ENCODE results near the gene PTH2. TPM values are rescaled to one million over a fixed set of nuclear protein-coding genes. Genes with fewer than 3 reads are reported as not detected.
A peak's percentile ranks its signal among the peaks of the same experiment; 100 is the strongest.

PTH2 gene
- total RNA-seq, 1 experiment from 2014 or later: 1.0 TPM

DNA sequence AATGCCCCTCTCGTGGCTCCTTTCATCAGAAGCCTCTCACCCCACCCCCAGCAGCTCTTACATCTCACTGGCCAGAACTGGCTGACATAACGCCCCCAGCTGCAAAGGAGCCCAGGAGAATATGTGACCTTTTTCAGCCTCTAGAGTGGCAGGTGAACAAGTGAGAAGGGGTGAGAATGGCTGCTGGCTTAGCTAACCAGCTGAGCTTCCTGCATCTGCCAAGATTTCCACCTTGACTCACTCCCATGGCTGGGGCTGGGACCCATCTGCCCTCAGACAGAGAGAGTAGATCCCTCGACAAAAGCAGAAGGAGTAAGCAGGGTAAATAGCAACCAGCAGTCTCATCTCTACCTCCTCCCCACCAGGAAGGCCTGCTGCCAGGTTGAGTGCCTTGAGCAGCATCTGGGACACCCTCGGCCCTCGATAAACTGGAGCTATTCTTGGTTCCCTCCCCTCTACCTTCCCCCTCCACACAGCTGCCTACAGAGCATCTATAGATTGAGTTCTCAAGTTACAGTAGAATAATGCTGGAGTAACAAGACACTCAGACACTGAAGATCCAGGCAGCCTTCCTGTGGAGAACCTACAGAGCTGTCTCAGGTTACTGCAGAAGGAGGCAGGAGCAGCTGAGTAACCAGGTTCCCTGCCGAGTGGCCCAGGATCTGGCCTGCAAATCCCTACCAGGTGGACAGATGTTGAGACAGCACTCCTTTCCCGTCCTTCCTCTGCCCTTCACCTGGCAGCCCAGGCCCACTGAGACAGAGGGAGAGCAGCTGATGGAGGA lies 19.6 kb downstream of the PTH2 start (continued):
- TF ChIP-seq ZBTB21 (CRISPR knock-in tag; IDR thresholded peaks at IDR 0.05; ENCODE audit: borderline replicate concordance): no peak
- TF ChIP-seq ZNF396 (CRISPR knock-in tag; IDR thresholded peaks at IDR 0.05; ENCODE audit: borderline replicate concordance): peak; percentile 91; the same call in 1 of the 2 replicates
- TF ChIP-seq NFATC4 (CRISPR knock-in tag; IDR thresholded peaks at IDR 0.05): no peak
- TF ChIP-seq FOXP1 (CRISPR knock-in tag; IDR thresholded peaks at IDR 0.05; ENCODE audit: borderline replicate concordance): 0 out of 2 replicates have a peak, but pooled peaks have one; percentile 54
- no peak for TF ChIP-seq ATF1 (CRISPR knock-in tag; IDR thresholded peaks at IDR 0.05)
- peak; percentile 47; the same call in 1 of the 2 replicates for TF ChIP-seq SMAD3 (CRISPR knock-in tag; IDR thresholded peaks at IDR 0.05; ENCODE audit: borderline replicate concordance)
- TF ChIP-seq, protein P1, sequence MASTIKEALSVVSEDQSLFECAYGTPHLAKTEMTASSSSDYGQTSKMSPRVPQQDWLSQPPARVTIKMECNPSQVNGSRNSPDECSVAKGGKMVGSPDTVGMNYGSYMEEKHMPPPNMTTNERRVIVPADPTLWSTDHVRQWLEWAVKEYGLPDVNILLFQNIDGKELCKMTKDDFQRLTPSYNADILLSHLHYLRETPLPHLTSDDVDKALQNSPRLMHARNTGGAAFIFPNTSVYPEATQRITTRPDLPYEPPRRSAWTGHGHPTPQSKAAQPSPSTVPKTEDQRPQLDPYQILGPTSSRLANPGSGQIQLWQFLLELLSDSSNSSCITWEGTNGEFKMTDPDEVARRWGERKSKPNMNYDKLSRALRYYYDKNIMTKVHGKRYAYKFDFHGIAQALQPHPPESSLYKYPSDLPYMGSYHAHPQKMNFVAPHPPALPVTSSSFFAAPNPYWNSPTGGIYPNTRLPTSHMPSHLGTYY (CRISPR knock-in tag; IDR thresholded peaks at IDR 0.05): peak; percentile 62; the same call in 1 of the 2 replicates
- peak; percentile 74; the same call in 1 of the 2 replicates for TF ChIP-seq ZNF423 (CRISPR knock-in tag; IDR thresholded peaks at IDR 0.05)
- TF ChIP-seq FOXK1 (CRISPR knock-in tag; IDR thresholded peaks at IDR 0.05): no peak; the same call in 1 of the 2 replicates
- TF ChIP-seq, protein P2, sequence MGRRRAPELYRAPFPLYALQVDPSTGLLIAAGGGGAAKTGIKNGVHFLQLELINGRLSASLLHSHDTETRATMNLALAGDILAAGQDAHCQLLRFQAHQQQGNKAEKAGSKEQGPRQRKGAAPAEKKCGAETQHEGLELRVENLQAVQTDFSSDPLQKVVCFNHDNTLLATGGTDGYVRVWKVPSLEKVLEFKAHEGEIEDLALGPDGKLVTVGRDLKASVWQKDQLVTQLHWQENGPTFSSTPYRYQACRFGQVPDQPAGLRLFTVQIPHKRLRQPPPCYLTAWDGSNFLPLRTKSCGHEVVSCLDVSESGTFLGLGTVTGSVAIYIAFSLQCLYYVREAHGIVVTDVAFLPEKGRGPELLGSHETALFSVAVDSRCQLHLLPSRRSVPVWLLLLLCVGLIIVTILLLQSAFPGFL (CRISPR knock-in tag; IDR thresholded peaks at IDR 0.05; ENCODE audit: borderline replicate concordance): no peak
- TF ChIP-seq, protein P3, sequence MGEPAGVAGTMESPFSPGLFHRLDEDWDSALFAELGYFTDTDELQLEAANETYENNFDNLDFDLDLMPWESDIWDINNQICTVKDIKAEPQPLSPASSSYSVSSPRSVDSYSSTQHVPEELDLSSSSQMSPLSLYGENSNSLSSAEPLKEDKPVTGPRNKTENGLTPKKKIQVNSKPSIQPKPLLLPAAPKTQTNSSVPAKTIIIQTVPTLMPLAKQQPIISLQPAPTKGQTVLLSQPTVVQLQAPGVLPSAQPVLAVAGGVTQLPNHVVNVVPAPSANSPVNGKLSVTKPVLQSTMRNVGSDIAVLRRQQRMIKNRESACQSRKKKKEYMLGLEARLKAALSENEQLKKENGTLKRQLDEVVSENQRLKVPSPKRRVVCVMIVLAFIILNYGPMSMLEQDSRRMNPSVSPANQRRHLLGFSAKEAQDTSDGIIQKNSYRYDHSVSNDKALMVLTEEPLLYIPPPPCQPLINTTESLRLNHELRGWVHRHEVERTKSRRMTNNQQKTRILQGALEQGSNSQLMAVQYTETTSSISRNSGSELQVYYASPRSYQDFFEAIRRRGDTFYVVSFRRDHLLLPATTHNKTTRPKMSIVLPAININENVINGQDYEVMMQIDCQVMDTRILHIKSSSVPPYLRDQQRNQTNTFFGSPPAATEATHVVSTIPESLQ (CRISPR knock-in tag; IDR thresholded peaks at IDR 0.05): no peak

DNA sequence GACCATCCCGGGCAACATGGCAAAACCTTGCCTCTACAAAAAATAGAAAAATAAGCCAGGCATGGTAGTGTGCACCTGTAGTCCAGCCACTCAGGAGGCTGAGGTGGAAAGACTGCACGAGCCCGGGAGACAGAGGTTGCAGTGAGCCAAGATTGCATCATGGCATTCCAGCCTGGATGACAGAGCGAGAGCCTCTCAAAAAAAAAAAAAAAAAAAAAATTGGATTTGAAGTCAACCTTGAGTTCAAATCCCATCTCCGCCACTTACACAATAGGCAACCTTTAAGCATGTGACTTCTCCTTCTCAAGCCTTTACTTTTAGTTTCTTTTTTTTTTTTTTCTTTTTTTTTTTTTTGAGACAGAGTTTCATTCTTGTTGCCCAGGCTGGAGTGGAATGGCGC lies 23.2 kb downstream of the PTH2 start:
- H3K27me3 Mint-ChIP-seq (ENCODE audit: low read depth): no peaks in the 10 kb centered on the region; the same call in 1 of the 2 replicates
- ChIA-PET CTCF (no interaction called here), POLR2A (interaction anchor here (0.7 kb wide), 1 partner anchor 16 kb away, joined by 5 read pairs; no protein-coding TSS in a partner anchor)
- DNase-seq (ENCODE audit: low spot score) (no peak), ATAC-seq (no peak)
- H3K27ac Mint-ChIP-seq: no peak overlapping the region
- H3K9me3 Mint-ChIP-seq: no peaks in the 10 kb centered on the region
- H3K4me1 Mint-ChIP-seq: peaks cover 54% of the 10 kb centered on the region
- H3K36me3 Mint-ChIP-seq: no peaks in the 10 kb centered on the region
- H3K4me3 Mint-ChIP-seq: no peak overlapping the region
- peak; percentile 85 for TF ChIP-seq GABPB1 (CRISPR knock-in tag; IDR thresholded peaks at IDR 0.05)
- TF ChIP-seq, protein P4, sequence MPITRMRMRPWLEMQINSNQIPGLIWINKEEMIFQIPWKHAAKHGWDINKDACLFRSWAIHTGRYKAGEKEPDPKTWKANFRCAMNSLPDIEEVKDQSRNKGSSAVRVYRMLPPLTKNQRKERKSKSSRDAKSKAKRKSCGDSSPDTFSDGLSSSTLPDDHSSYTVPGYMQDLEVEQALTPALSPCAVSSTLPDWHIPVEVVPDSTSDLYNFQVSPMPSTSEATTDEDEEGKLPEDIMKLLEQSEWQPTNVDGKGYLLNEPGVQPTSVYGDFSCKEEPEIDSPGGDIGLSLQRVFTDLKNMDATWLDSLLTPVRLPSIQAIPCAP (CRISPR knock-in tag; IDR thresholded peaks at IDR 0.05): no peak
- no peak for TF ChIP-seq SMAD4 (CRISPR knock-in tag; IDR thresholded peaks at IDR 0.05)
- TF ChIP-seq MXD4 (CRISPR knock-in tag; IDR thresholded peaks at IDR 0.05; ENCODE audit: borderline replicate concordance): no peak

DNA sequence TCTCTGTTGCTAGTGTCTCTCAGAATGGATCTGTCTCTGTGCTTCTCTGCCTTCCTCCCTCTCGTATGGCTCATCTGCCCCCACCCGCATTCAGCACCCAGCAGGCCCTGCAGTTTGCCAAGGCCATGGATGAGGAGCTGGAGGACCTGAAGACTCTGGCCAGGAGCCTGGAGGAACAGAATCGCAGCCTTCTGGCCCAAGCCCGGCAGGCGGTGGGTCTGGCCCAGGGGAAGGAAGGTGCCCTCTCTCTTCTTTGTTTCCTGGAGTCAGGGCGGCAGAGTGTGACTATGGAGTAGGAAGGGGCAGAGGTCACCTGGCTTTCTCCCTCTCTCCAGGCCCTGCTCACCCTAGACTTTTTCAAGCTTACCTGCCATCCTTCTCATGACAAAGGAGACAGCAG lies 24.3 kb downstream of the PTH2 start:
- no peaks in the 10 kb centered on the region for H3K9me3 Mint-ChIP-seq
- no peak overlapping the region for H3K27ac Mint-ChIP-seq
- DNase-seq (ENCODE audit: low spot score) (no peak), ATAC-seq (no peak)
- CTCF ChIA-PET: interaction anchor here (0.8 to 2.0 kb wide), 4 partner anchors 19 to 46 kb away, joined by 3 to 6 read pairs (median 3); partner anchors contain the start of gene DKKL1
- no peaks in the 10 kb centered on the region for H3K36me3 Mint-ChIP-seq
- H3K27me3 Mint-ChIP-seq (ENCODE audit: low read depth): no peaks in the 10 kb centered on the region; the same call in 1 of the 2 replicates
- no peak overlapping the region for H3K4me3 Mint-ChIP-seq
- POLR2A ChIA-PET: no interaction called here
- peaks cover 51% of the 10 kb centered on the region for H3K4me1 Mint-ChIP-seq
- TF ChIP-seq ZNF425 (CRISPR knock-in tag; conservative IDR thresholded peaks at IDR 0.05) (no peak), CREB1 (CRISPR knock-in tag; IDR thresholded peaks at IDR 0.05) (no peak), MYBL2 (CRISPR knock-in tag; IDR thresholded peaks at IDR 0.05) (no peak), FOXK1 (CRISPR knock-in tag; IDR thresholded peaks at IDR 0.05) (no peak), CREM (CRISPR knock-in tag; IDR thresholded peaks at IDR 0.05) (no peak), ATF3 (CRISPR knock-in tag; conservative IDR thresholded peaks at IDR 0.05) (no peak), ZNF219 (CRISPR knock-in tag; IDR thresholded peaks at IDR 0.05; ENCODE audit: borderline replicate concordance) (no peak), ELF4 (CRISPR knock-in tag; IDR thresholded peaks at IDR 0.05; ENCODE audit: low read depth) (no peak), GABPB1 (CRISPR knock-in tag; IDR thresholded peaks at IDR 0.05) (no peak), E2F4 (CRISPR knock-in tag; IDR thresholded peaks at IDR 0.05; ENCODE audit: borderline replicate concordance, low read depth) (no peak)
